Measurements from ENCODE around the gene USP10.

- no peak for TF ChIP-seq POLR2AphosphoS5 (IDR thresholded peaks at IDR 0.05; ENCODE audit: low read depth, low read length)
- no peak for TF ChIP-seq TAF1 (IDR thresholded peaks at IDR 0.05; ENCODE audit: borderline replicate concordance, insufficient read depth, low read length)
- TF ChIP-seq REST (IDR thresholded peaks at IDR 0.05; ENCODE audit: insufficient read depth in 1 of 2, low read depth in 2 of 2, low read length in 2 of 2), result no peak
- TF ChIP-seq SIN3A (IDR thresholded peaks at IDR 0.05; ENCODE audit: borderline replicate concordance, insufficient read depth, low read length), result no peak
These were observed 17.7 kb downstream of the USP10 start for GRCh38 chr16:84717484-84717883.

All from PFSK-1 (cell line).